SK-N-SH treated with all-trans-retinoic acid at 6 μM for 48 hours (cell line): ENCODE results near the gene BRF1.

Source experiments
- ATAC-seq: fragments of 200-7000 bp; cut with Tn5 transposase; 3 replicates; pipeline ENCODE4 v1.9.1; 2020; ENCODE audit warnings: mild to moderate bottlenecking, moderate library complexity
- ARNTL ChIP-seq: fragments of 450-650 bp; formaldehyde crosslinking; IDR thresholded peaks from 2 replicates; pipeline ENCODE4 v1.5.0; 2020; ENCODE audit warnings: low read depth, mild to moderate bottlenecking, moderate library complexity, borderline replicate concordance
- CSDC2 ChIP-seq: fragments of 250-450 bp; sonication (Bioruptor Pico); IDR thresholded peaks from 2 replicates; pipeline ENCODE4 v1.5.0; 2020; ENCODE audit warnings: mild to moderate bottlenecking, moderate library complexity
- ESRRG ChIP-seq: fragments of 250-450 bp; sonication (Bioruptor Pico); IDR thresholded peaks from 2 replicates; pipeline ENCODE4 v1.6.1; 2021; ENCODE audit warnings: mild to moderate bottlenecking
- GLIS3 ChIP-seq: fragments of 250-450 bp; sonication (Bioruptor Pico); IDR thresholded peaks from 2 replicates; pipeline ENCODE4 v1.5.0; 2020; ENCODE audit warnings: mild to moderate bottlenecking, moderate library complexity
- ISL1 ChIP-seq: fragments of 250-450 bp; sonication (Bioruptor Pico); IDR thresholded peaks from 2 replicates; pipeline ENCODE4 v2.1.2; 2022; ENCODE audit warnings: mild to moderate bottlenecking, moderate library complexity
- OSR1 ChIP-seq: fragments of 250-450 bp; sonication (Bioruptor Pico); IDR thresholded peaks from 2 replicates; pipeline ENCODE4 v1.8.0; 2022; ENCODE audit warnings: moderate library complexity, mild to moderate bottlenecking, inconsistent platforms
- PPARA ChIP-seq: fragments of 250-450 bp; sonication (Bioruptor Pico); IDR thresholded peaks from 2 replicates; pipeline ENCODE4 v1.5.0; 2020; ENCODE audit warnings: mild to moderate bottlenecking, borderline replicate concordance
- RARB ChIP-seq: fragments of 250-450 bp; sonication (Bioruptor Pico); IDR thresholded peaks from 2 replicates; pipeline ENCODE4 v1.8.0; 2021; ENCODE audit warnings: mild to moderate bottlenecking, moderate library complexity
- SNAI2 ChIP-seq: fragments of 250-450 bp; sonication (Bioruptor Pico); IDR thresholded peaks from 2 replicates; pipeline ENCODE4 v1.5.0; 2020; ENCODE audit warnings: mild to moderate bottlenecking, moderate library complexity
- TOX ChIP-seq: fragments of 250-450 bp; sonication (Bioruptor Pico); IDR thresholded peaks from 2 replicates; pipeline ENCODE4 v1.8.0; 2021; ENCODE audit warnings: mild to moderate bottlenecking, moderate library complexity, borderline replicate concordance
- ZC3H10 ChIP-seq: fragments of 250-450 bp; sonication (Bioruptor Pico); IDR thresholded peaks from 2 replicates; pipeline ENCODE4 v1.5.1; 2021; ENCODE audit warnings: mild to moderate bottlenecking, moderate library complexity
- ZNF565 ChIP-seq: fragments of 450-650 bp; formaldehyde crosslinking; conservative IDR thresholded peaks from 2 replicates; pipeline ENCODE4 v1.5.0; 2020; ENCODE audit warnings: low read depth, mild to moderate bottlenecking, moderate library complexity
- ZNF70 ChIP-seq: fragments of 450-650 bp; formaldehyde crosslinking; IDR thresholded peaks from 2 replicates; pipeline ENCODE4 v1.5.0; 2020; ENCODE audit warnings: mild to moderate bottlenecking, moderate library complexity
- ZNF8 ChIP-seq: fragments of 450-650 bp; formaldehyde crosslinking; IDR thresholded peaks from 2 replicates; pipeline ENCODE4 v1.5.0; 2020; ENCODE audit warnings: mild to moderate bottlenecking, moderate library complexity
- TF ChIP-seq, protein P1 (sequence below): fragments of 250-450 bp; sonication (Bioruptor Pico); IDR thresholded peaks from 2 replicates; pipeline ENCODE4 v1.5.0; 2020; ENCODE audit warnings: mild to moderate bottlenecking, moderate library complexity
- TF ChIP-seq, protein P2 (sequence below): fragments of 250-450 bp; sonication (Bioruptor Pico); IDR thresholded peaks from 2 replicates; pipeline ENCODE4 v1.5.1; 2021; ENCODE audit warnings: mild to moderate bottlenecking, moderate library complexity
- TF ChIP-seq, protein P3 (sequence below): fragments of 250-450 bp; sonication (Bioruptor Pico); IDR thresholded peaks from 2 replicates; pipeline ENCODE4 v1.5.1; 2020; ENCODE audit warnings: low read depth, mild to moderate bottlenecking, moderate library complexity
- TF ChIP-seq, protein P4 (sequence below): fragments of 250-450 bp; sonication (Bioruptor Pico); IDR thresholded peaks from 2 replicates; pipeline ENCODE4 v1.8.0; 2020; ENCODE audit warnings: mild to moderate bottlenecking, moderate library complexity, borderline replicate concordance
- TF ChIP-seq, protein P5 (sequence below): fragments of 250-450 bp; sonication (Bioruptor Pico); IDR thresholded peaks from 2 replicates; pipeline ENCODE4 v1.8.0; 2021; ENCODE audit warnings: low read depth, mild to moderate bottlenecking, moderate library complexity, borderline replicate concordance

Gene BRF1

DNA sequence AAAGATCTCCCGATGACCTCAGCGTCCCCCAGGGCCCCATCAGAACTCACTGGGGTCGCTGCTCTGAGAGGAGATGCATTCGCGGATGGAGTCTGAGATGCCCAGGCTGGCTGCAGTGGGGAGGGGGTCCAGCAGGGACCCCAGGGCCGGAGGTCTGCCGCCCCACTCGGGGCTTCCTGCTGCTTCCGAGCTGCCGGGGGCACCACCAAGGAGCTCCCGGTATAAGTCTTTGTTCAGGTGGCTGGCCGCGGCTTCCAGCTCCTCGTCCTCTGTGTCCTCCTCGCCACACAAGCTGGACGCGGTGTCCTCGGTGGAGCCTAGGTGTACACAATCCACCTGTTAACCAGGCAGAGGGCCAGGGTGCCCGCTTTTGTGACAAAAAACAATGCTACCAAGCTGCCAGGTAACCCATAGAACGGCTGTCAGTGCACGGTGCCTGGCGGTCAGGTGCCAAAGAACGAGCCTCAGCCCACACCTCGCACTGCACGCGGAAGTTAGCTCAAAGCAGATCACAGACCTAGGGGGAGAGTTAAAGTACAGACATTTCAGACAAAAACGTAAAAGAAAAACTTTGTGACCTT is 79.1 kb downstream of the BRF1 start (continued):
- TF ChIP-seq, protein P1, sequence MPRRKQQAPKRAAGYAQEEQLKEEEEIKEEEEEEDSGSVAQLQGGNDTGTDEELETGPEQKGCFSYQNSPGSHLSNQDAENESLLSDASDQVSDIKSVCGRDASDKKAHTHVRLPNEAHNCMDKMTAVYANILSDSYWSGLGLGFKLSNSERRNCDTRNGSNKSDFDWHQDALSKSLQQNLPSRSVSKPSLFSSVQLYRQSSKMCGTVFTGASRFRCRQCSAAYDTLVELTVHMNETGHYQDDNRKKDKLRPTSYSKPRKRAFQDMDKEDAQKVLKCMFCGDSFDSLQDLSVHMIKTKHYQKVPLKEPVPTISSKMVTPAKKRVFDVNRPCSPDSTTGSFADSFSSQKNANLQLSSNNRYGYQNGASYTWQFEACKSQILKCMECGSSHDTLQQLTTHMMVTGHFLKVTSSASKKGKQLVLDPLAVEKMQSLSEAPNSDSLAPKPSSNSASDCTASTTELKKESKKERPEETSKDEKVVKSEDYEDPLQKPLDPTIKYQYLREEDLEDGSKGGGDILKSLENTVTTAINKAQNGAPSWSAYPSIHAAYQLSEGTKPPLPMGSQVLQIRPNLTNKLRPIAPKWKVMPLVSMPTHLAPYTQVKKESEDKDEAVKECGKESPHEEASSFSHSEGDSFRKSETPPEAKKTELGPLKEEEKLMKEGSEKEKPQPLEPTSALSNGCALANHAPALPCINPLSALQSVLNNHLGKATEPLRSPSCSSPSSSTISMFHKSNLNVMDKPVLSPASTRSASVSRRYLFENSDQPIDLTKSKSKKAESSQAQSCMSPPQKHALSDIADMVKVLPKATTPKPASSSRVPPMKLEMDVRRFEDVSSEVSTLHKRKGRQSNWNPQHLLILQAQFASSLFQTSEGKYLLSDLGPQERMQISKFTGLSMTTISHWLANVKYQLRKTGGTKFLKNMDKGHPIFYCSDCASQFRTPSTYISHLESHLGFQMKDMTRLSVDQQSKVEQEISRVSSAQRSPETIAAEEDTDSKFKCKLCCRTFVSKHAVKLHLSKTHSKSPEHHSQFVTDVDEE (CRISPR knock-in tag): no peak
- TF ChIP-seq ARNTL (CRISPR knock-in tag) (no peak), ZNF70 (CRISPR knock-in tag) (no peak), CSDC2 (no peak), OSR1 (CRISPR knock-in tag) (no peak), ESRRG (CRISPR knock-in tag) (no peak), TOX (no peak), SNAI2 (CRISPR knock-in tag) (no peak), ISL1 (CRISPR knock-in tag) (no peak), RARB (CRISPR knock-in tag) (no peak)
- TF ChIP-seq, protein P2, sequence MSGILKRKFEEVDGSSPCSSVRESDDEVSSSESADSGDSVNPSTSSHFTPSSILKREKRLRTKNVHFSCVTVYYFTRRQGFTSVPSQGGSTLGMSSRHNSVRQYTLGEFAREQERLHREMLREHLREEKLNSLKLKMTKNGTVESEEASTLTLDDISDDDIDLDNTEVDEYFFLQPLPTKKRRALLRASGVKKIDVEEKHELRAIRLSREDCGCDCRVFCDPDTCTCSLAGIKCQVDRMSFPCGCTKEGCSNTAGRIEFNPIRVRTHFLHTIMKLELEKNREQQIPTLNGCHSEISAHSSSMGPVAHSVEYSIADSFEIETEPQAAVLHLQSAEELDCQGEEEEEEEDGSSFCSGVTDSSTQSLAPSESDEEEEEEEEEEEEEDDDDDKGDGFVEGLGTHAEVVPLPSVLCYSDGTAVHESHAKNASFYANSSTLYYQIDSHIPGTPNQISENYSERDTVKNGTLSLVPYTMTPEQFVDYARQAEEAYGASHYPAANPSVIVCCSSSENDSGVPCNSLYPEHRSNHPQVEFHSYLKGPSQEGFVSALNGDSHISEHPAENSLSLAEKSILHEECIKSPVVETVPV (CRISPR knock-in tag): no peak

DNA sequence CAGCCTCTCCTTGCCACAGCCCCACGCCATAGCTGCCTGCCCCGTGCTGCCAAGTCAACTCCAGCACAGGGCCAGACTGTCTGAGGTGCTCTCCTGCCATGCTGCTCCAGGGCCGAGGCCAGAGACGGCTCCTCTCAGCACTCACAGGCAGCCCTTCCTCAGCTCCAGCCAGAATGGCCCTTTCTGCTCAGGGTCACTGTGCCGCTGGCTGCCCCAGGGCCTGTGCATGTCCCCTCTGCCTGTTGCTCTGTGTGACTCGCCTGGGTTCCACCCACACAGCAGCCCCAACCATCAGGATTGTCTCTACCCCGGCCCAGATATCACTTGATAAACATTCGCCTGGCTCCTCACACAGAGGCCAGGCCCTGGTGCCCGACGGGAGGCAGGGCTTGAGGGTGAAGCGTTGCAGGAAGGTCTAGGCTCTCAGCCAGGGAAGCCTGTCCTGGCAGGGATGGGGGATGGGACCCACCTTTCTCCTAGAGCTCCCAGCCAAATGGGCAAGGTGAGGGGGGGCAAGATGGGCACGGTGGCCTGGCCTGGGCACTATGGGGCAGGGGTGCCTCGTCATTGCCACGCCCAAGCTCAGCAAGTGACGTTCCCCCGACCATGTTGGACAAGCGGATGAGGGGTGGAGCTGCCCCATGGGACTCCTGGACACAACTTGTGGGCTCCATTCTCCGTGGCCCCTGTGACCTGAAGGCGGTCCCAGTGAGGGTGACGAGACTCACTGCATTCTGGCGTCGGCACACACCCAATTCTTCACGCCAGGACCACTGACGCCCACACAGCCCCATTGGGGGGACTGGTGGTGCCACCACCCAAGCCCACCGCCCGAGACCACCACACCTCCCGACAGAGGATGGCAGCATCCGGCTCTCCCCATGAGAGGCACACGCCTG is 79.9 kb downstream of the BRF1 start:
- TF ChIP-seq RARB (CRISPR knock-in tag) (no peak), GLIS3 (CRISPR knock-in tag) (no peak), OSR1 (CRISPR knock-in tag) (no peak), ZNF8 (CRISPR knock-in tag) (no peak)
- TF ChIP-seq, protein P3, sequence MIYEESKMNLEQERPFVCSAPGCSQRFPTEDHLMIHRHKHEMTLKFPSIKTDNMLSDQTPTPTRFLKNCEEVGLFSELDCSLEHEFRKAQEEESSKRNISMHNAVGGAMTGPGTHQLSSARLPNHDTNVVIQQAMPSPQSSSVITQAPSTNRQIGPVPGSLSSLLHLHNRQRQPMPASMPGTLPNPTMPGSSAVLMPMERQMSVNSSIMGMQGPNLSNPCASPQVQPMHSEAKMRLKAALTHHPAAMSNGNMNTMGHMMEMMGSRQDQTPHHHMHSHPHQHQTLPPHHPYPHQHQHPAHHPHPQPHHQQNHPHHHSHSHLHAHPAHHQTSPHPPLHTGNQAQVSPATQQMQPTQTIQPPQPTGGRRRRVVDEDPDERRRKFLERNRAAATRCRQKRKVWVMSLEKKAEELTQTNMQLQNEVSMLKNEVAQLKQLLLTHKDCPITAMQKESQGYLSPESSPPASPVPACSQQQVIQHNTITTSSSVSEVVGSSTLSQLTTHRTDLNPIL (CRISPR knock-in tag): no peak
- peak; percentile 37; the same call in 1 of the 3 replicates for ATAC-seq

DNA sequence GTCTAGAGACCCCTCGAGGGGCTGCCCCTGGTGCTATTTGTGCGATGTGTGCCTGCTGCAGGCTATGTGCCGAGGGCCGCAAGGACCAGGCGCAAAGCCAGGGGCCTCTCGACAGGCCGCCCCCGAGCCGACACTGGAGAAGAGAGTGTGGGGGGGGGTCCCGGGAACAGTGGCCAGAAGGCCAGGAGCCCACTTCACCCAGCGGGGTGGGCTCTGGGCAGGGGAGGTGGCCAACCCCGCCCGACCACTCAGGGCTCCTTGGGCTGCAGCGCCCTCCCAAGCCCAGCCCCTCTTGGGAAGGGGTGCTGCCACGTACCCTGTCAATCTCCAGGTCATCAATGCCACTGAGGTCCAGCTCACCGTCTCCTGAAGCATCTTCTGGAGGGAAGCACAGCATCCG is 81.0 kb downstream of the BRF1 start:
- no peak for ATAC-seq
- TF ChIP-seq ZC3H10 (CRISPR knock-in tag) (no peak), SNAI2 (CRISPR knock-in tag) (no peak), ARNTL (CRISPR knock-in tag) (no peak), PPARA (CRISPR knock-in tag) (no peak), ESRRG (CRISPR knock-in tag) (no peak), ZNF565 (CRISPR knock-in tag) (no peak), ZNF70 (CRISPR knock-in tag) (no peak), CSDC2 (no peak)
- TF ChIP-seq, protein P1 (CRISPR knock-in tag): no peak
- TF ChIP-seq, protein P4, sequence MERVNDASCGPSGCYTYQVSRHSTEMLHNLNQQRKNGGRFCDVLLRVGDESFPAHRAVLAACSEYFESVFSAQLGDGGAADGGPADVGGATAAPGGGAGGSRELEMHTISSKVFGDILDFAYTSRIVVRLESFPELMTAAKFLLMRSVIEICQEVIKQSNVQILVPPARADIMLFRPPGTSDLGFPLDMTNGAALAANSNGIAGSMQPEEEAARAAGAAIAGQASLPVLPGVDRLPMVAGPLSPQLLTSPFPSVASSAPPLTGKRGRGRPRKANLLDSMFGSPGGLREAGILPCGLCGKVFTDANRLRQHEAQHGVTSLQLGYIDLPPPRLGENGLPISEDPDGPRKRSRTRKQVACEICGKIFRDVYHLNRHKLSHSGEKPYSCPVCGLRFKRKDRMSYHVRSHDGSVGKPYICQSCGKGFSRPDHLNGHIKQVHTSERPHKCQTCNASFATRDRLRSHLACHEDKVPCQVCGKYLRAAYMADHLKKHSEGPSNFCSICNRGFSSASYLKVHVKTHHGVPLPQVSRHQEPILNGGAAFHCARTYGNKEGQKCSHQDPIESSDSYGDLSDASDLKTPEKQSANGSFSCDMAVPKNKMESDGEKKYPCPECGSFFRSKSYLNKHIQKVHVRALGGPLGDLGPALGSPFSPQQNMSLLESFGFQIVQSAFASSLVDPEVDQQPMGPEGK (CRISPR knock-in tag): no peak
- TF ChIP-seq, protein P5, sequence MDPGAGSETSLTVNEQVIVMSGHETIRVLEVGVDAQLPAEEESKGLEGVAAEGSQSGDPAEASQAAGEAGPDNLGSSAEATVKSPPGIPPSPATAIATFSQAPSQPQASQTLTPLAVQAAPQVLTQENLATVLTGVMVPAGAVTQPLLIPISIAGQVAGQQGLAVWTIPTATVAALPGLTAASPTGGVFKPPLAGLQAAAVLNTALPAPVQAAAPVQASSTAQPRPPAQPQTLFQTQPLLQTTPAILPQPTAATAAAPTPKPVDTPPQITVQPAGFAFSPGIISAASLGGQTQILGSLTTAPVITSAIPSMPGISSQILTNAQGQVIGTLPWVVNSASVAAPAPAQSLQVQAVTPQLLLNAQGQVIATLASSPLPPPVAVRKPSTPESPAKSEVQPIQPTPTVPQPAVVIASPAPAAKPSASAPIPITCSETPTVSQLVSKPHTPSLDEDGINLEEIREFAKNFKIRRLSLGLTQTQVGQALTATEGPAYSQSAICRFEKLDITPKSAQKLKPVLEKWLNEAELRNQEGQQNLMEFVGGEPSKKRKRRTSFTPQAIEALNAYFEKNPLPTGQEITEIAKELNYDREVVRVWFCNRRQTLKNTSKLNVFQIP (CRISPR knock-in tag): no peak
